Cardiac muscle cell (in vitro differentiated cells and primary cell): ENCODE measurements around the gene YES1. TPM values are rescaled to one million over a fixed set of nuclear protein-coding genes. Genes with fewer than 3 reads are reported as not detected.

Experiments
- DNase-seq, 2 donors: peaks; one replicate each; pipeline versions ENCODE4 v3.0.0 to v3.0.0-alpha.2; 2010 to 2017; ENCODE audit warnings: low read depth in 1 of 2, low spot score in 1 of 2
- H3K27ac ChIP-seq: fragments of 200-600 bp; sonication (generic); 2 replicates; pipeline ENCODE4 v1.5.1; 2016
- H3K27me3 ChIP-seq: fragments of 200-600 bp; sonication (generic); 2 replicates; pipeline ENCODE4 v1.6.0; 2016; ENCODE audit warnings: control low read depth
- H3K36me3 ChIP-seq: fragments of 200-600 bp; sonication (generic); 2 replicates; pipeline ENCODE4 v1.5.1; 2016; ENCODE audit warnings: control low read depth
- H3K4me1 ChIP-seq: fragments of 200-600 bp; sonication (generic); 2 replicates; pipeline ENCODE4 v1.8.1; 2017; ENCODE audit warnings: low read depth, mild to moderate bottlenecking, mixed run types
- H3K4me3 ChIP-seq: fragments of 200-600 bp; sonication (generic); 2 replicates; pipeline ENCODE4 v1.5.1; 2016; ENCODE audit warnings: mild to moderate bottlenecking
- H3K9me3 ChIP-seq: fragments of 200-600 bp; sonication (generic); 2 replicates; pipeline ENCODE4 v1.5.1; 2017; ENCODE audit warnings: low read depth, mild to moderate bottlenecking, control low read depth
- CTCF ChIP-seq: IDR thresholded peaks from 2 replicates; pipeline ENCODE4 v1.5.1; 2012; ENCODE audit warnings: low read depth, mild to moderate bottlenecking, low read length
- polyA plus RNA-seq: library from polyadenylated mRNA; unstranded; fragments of >200 nt; fragmentation: Nextera tagmentation; extraction: Ambion mirVana; gene quantifications from 2 replicates; pipeline ENCODE4 v1.2.1, GENCODE V29; 2016
- total RNA-seq: library from RNA; depleted of rRNA; stranded (reverse); fragments of >200 nt; gene quantifications from 2 replicates; pipeline ENCODE4 v1.2.3, GENCODE V29; 2016

Gene YES1
- total and polyA plus RNA-seq, 2 experiments from 2014 or later, result 18.5 to 96.0 TPM

GRCh38 chr18:750456-750855 lies 61.6 kb downstream of the YES1 start:
- Histone ChIP-seq H3K4me1 (no peaks in the 10 kb centered on the region), H3K27me3 (no peaks in the 10 kb centered on the region), H3K9me3 (no peaks in the 10 kb centered on the region), H3K4me3 (no peak overlapping the region), H3K36me3 (peaks cover 35% of the 10 kb centered on the region), H3K27ac (no peak overlapping the region)
- no peak for DNase-seq
- TF ChIP-seq CTCF, result no peak

GRCh38 chr18:744832-745597 lies 67.0 kb downstream of the YES1 start:
- Histone ChIP-seq H3K36me3 (peaks cover 46% of the 10 kb centered on the region), H3K4me1 (no peaks in the 10 kb centered on the region), H3K27me3 (no peaks in the 10 kb centered on the region), H3K27ac (no peak overlapping the region), H3K9me3 (no peaks in the 10 kb centered on the region), H3K4me3 (no peak overlapping the region)
- no peak for TF ChIP-seq CTCF
- DNase-seq, result no peak

GRCh38 chr18:741931-742512 lies 70.0 kb downstream of the YES1 start:
- peak; percentile 36 to 69 for DNase-seq
- no peaks in the 10 kb centered on the region for H3K4me1 ChIP-seq
- no peak overlapping the region for H3K27ac ChIP-seq
- H3K9me3 ChIP-seq, result no peaks in the 10 kb centered on the region
- peaks cover 61% of the 10 kb centered on the region for H3K36me3 ChIP-seq
- H3K27me3 ChIP-seq, result no peaks in the 10 kb centered on the region
- H3K4me3 ChIP-seq, result no peak overlapping the region
- TF ChIP-seq CTCF, result peak; percentile 63

GRCh38 chr18:732371-732770 lies 79.7 kb downstream of the YES1 start:
- Histone ChIP-seq H3K27me3 (no peaks in the 10 kb centered on the region), H3K36me3 (peaks cover 34% of the 10 kb centered on the region), H3K4me3 (no peak overlapping the region), H3K9me3 (no peaks in the 10 kb centered on the region), H3K27ac (no peak overlapping the region), H3K4me1 (no peaks in the 10 kb centered on the region)
- no peak for TF ChIP-seq CTCF
- no peak for DNase-seq

GRCh38 chr18:731185-731584 lies 80.9 kb downstream of the YES1 start:
- Histone ChIP-seq H3K27ac (no peak overlapping the region), H3K4me3 (no peak overlapping the region), H3K9me3 (no peaks in the 10 kb centered on the region), H3K4me1 (no peaks in the 10 kb centered on the region), H3K27me3 (no peaks in the 10 kb centered on the region), H3K36me3 (peaks cover 26% of the 10 kb centered on the region)
- no peak for TF ChIP-seq CTCF
- DNase-seq, result no peak
